ENCODE results near the gene RCAN1.
"Not testable (repeated sequence)": the region's sequence is repeated elsewhere in the genome, so short reads cannot be mapped to it uniquely, and the experiment has no call there.

RCAN1 gene

DNA sequence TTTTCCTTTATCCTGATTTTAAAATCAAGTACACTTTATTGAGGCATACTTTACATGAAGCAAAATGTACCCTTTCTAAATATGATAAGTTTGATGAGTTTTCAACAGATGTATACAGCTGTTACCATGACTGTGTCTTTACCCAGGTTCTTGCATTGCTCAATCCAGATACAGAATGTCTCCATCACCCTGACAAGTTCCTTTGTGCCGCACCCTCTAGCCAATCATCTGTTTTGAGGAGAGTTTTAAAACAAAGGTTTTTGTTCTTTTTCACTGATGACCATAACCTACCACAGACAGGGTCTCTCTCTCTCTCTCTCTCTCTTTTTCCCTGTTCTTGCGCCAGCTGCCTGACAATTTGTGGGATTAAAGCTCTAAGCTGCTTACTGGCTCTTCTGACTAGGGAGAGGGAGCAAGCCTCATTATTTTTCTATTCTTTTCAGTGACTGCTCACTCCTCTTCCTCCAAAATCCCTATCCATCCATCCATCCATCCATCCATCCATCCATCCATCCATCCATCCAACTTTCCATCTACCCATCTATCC, 101.7 kb downstream of the RCAN1 start:
- DNase-seq, result no peak

DNA sequence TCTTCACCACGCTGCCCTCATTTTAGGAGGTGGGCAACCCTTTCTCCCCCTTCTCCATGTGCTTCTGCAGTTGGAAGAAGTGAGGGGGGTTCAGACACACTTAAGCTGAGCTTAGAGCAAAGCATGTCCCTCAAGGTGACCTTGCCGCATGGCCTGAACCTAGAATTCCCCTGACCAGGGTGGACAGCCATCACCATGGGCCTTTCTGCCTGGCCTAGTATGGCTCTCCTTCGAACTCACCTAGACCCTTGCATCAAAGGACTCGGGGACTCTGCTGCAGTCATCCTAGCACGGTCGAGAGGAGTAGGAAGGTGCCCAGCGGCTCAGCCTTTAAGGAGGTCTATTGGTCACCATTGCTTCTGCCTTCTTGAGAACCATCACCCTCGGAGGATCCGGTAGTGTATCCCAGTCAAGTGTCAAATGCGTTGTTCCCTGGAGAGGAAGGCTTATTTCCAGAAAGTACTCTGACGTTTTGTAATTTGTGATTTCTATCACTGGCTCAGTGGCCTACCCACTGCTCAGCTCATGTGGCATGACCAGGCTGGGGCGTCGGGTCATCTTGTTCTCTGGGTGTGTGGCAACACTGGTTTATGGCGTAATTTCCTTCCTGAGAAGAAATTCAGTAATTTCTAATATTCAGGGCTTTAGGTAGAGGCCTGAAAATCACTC, 103.0 kb downstream of the RCAN1 start, which contains the start of gene KCNE1:
Gene KCNE1, minus strand, starts transcription at position 424 of the 669 bp plus-strand sequence. CDS start 62,576 bp downstream, outside the sequence.
- DNase-seq, result no peak

DNA sequence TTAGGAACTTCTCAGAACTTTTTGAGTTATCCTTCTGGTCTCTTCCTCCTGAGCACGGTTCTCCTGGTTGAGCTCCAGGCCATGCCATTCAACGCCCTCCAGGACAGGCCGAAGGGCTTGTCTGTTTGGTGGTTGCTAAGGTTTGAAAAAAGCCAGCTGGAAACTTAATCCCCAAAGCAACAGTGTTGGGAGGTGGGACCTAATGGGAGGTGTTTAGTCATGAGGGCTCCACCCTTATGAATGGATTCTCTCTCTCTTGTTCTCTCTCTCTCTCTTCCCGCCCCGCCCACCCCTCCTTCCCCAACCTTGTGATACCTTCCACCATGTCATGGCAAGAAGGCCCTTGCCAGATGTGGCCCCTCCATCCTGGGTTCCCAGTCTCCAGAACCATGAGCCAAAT, 103.7 kb downstream of the RCAN1 start:
- DNase-seq, result no peak

DNA sequence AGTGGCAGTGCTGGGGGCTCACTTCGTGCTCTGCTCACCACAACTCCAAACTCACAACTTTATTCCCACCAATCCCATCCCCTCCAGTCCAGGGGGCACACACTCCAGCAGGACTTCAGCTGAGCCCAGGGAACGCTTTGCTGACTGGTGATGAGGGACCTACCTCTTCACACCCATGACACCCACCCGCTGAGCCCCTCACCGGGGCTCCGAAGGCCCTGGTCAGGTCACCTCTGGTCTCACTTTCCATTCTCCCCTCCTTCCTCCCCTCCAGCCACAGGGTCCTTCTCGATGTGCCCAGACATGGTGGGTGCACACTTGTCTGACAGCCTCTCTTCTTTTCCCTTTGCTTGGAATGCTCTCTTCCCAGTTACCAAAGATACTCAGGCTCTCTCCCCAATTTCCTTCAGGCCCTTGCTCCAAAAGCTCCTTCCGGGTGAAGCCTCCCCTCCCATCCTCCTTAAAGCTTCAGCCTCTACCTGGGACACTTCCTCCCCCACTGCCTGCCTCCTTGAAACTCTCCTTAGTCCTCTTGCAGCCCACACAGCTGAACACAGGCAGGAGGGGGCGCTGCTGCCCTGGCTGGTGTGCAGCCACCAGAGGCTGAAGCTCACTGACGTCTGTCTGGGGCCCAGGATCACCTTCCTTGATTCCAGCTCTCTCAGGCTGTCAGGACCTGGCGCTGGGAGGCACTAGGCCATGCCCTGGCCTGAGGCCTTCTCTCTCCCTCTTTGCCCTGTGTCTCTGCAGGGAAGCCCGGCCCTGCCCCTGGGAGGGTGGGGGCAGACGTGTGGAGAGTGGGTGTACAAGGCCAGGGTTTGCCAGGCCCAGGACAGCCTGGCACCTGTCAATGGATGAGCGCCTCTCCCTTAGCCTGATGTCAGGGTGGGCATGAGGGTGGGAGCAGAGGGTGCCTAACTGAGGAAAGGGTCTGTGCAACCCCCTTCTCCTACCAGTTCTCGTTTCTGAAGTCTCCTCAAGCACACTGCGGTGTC, 104.5 kb downstream of the RCAN1 start:
- DNase-seq, result peak in 1 of 2 experiments; percentile 8

DNA sequence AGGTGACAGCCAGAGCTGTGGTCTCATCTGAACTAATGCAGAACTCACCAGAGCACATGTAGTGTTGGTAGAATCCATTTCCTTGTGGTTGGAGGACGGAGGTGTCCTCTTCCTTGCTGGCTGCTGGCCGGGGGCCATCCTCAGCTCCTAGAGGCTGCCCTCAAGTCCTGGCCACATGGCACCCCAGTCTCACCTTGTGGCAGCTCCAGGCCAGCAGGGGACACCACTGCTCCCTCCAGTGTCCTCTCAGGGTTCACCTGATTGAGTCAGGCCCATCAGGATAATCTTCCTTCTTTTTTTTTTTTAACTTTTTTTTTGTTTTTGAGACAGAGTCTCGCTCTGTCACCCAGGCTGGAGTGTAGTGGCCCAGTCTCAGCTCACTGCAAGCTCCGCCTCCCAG, 105.8 kb downstream of the RCAN1 start:
- DNase-seq, result no peak

DNA sequence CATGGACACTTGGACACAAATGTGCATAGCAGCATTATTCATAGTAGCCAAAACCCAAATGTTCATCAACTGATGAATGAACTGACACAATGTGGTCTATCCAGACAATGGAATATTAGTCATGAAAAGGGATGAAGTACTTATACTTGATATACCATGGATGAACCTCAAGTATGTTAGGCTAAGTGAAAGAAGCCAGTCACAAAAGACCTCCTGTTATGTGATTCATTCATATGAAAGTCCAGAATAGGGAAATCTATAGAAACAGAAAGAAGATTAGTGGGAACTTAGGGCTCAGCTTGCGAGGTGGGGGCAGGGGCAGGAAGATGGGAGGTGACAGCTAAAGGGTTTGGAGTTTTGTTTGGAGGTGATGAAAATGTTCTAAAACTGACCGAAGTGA, 110.3 kb downstream of the RCAN1 start:
- DNase-seq, result no peak

DNA sequence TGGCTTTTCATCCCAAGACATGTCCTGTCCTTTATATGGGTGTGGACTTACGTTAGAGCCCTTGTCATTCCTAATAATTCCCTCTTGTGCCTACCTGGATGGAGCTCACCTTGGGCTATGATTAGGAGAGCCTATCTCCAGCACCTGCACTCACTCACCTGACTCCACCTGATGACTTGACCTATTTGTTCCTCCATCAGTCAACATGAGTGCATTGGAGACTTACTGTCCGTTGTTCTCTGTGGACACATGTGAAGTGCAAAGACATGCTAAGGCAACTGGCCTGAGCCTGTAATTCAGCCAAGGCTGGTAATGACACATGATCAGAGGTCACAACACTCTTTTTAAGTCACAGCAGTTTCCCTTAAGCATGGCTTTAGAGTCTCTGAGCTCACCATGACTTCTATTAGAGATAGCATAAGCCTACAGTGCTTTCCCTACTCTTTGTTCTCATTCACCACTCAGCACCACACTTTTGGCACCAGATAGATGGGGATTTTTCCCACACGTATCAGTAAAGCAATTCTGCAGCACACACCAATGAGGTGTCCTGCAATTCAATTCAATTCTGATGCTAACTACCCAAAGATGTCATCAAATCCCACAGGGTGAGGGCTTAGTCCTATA, 112.3 kb downstream of the RCAN1 start:
- DNase-seq, result no peak

DNA sequence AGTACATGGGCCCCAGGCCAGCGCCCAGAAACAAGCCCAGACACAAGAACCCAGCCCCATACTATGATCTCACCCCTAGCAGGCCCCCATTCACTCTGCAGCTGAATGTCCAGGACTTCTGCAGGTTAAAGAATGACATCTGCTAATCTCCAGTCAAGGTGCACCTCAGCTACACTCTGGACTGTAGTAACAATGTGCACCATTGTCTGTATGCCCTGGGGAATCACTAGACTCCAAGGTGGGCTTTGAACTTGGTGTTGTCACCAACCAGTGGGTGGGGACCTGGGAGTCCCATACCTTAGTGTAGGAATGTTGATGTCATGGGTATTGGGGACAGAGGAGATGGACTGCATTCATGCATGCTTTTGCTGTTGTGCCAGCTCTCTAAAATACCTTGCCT, 113.2 kb downstream of the RCAN1 start:
- no peak for DNase-seq

DNA sequence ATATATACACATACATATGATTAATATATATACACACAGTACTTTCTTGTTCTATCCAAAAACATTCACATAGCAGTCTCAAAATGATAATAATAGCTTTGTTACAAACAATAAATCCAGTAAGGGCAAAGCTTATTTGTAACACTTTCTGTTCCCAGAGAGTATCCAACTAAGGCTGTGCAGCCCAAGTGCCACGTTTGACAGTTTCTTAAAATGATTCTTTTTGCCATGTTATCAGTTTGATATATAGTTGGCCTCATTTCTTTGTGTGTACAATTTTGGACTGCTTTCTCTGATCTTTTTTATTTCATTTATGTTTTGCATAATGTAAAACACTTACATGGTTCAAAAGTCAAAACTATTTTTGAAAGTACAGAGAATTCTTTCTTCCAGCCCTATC, 114.7 kb downstream of the RCAN1 start:
- DNase-seq, result no peak

DNA sequence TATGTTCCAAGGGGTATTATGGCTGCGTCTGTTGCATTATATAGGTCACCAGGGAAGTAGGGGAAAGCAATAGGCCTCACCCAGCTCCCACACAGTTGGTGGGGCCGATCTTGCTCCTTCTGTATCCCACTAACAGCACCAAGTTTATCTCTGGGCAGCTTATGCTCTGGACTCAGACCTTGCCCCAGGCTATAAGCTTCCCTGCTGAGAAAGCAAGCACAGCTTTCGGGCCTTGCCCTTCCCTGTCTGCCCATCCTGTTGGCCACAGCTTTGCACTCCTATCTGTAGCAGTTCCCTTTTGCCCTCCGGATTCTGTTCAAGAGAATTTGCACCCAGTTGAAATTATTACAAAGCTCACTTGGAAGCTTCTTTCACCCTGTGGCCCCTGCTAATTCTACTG, 115.8 kb downstream of the RCAN1 start:
- no peak for DNase-seq

DNA sequence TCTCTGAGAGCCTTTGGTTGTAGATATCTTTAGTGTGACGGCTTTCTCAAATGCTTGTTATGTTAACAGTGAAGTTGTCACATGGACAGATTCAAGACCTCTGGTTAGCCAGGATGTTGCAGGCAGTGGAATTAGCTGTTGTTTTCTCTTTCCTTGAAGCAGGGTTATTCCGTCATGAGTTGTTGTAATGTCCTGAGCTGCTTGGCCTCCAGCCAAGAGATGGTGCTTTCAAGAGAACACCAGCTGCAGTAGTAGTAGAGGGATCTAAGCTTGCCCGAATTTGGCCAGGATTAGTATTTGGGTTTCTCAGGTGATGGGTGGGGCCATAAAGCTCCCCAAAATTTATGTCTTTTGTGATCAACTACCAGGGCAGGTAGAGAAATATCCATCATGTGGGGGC, 116.3 kb downstream of the RCAN1 start:
- no peak for DNase-seq

DNA sequence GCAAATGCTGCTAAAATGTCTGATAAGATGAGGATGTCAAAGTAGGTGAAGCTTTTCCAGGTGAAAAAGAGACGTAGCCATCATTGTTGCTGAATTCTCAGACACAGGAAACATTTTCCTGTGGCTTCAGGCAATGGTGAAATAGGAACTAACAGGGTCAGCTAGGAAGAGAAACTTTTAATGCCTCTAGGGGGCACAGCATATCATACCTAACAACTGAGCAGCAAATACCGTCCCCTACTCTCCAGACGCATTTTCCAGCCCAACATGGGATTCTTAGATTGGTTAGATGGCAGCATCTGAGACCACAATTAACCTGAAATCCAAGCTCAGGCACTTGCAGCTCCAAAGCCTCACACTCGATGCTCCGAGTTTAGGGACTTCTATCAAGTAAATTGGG, 131.1 kb downstream of the RCAN1 start:
- DNase-seq, result not testable (repeated sequence)

DNA sequence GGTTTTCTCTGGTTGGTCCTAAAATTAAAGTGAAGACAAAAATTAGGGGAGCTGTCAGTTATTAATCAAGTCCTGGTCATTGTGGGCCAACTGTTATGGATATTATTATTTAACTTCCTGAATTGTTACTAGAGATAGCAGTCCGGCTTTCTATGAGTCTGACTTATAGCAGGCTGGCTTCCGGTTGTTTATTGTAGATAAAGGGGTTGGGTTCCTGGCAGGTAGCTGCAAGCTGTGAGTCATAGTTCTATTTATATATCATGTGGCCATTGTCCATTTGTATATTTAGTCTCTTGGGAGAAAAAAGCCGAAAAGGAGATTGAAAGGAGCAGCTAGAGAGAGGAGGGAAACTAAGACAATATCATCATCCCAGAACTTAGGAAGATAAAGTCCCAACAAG, 131.5 kb downstream of the RCAN1 start:
- not testable (repeated sequence) for DNase-seq

DNA sequence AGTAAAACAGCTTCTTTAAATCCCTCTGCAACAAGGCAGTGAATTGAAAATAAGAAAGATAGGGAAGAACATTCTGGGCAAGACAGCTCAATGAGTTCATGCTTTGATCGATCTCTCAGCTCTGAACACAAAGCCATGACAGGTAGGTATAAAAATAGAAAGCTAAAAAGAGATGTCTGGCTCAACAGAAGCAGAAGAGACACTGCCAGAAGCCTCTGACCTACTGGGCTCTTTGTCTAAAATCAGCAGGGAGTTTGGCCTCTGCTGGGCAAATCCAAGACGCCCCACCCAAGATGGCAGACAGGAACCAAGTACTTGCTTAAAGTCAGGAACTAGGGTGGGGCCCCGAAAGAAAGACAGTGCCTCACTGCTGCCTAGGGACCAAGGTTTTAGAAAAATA, 147.6 kb downstream of the RCAN1 start:
- DNase-seq, result not testable (repeated sequence)

All from NCI-H1930 (cell line).